ENCODE data around the gene INPP4B.
A peak's percentile ranks its signal among the peaks of the same experiment; 100 is the strongest.
"Not testable (repeated sequence)": the region's sequence is repeated elsewhere in the genome, so short reads cannot be mapped to it uniquely, and the experiment has no call there.

INPP4B gene

DNA sequence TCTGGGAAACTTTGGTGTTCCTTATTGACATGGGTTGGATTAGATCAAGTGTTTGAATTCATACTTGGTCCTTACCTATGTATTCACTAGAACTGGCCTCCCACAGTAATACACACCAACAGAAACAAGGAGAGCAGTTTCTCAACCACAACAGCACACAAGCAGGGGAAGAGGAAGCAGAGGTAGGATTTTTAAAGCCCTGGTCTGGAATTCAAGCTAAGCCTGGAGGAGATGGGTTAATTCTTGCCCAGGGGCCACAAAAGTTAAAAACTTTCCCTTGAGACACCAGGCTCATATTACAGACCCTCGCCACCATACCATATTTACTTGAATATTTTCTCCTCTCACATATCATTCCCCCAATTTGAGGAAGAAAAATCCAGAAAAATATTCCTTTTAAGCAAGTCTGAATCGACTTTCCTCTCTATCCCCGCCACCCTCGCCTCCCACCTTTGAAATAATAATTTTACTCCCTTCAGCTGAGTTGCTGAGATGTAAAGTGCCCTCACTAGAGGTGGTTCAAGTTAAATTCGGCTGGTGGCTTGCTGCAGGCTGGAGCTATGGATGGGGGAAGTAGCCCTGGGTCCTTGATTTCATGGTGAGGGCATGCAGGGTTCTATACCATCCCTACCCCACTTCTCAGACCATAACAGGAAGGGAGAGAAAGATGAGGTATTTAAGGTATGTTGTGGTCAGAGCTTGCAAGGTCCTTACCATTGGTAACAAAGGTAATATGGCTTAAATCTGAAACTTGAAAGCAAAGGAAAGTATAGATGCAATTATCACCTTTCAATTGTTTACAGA is 440.2 kb downstream of the INPP4B start:
- DNase-seq = peak in 1 of 4 experiments; percentile 1

DNA sequence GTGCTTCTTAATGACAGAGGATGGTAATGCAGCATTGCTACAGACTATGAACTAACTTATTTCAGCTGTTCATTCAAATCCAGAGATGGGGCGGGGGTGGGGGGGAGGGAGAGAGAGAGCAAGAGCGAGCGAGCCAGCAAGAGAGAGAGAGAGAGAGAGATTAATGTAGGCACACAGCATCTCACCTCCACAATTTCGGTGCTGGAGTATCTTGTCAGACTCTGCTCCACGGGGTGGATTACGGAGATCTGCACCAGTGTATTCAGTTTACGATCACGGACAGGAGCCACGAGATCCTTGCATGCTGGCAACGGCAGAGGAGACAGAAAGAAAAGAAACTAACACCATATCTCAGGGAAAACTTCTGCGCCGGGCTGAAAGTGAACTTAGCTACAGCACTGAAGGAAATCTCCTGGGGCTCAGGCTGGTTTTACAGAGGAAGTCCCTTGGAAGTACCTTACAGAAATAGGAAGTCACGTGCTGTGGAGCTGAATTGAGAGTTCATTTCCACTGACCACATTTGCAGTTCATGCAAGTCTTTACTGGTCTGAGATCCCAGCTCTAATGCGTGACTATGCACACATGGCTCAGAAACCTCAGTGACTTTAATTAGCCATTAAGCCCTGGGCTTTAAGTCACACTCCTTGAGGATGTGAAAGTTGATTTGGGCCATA is 440.9 kb downstream of the INPP4B start:
- DNase-seq = peak; percentile 6 to 25 (median 15)

DNA sequence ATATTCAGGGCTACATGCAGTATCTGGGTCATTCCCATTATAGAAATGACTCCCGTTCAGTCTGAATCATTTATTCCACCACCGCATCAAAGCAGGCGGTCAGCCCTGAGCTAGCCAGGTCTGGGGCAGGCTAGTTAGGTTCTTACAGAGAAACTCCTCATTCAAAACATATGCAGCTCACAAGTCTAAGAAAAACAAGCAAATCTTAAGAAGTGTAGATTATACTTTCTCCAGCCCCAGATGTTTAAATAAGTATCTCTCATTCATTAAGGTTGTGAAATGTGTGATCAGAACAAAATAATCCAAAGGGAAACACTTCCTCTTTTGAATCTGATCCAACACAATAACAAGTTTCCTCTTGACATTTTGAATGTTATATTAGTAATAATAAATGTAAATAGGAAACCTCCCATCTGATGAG is 441.9 kb downstream of the INPP4B start:
- no peak for DNase-seq

DNA sequence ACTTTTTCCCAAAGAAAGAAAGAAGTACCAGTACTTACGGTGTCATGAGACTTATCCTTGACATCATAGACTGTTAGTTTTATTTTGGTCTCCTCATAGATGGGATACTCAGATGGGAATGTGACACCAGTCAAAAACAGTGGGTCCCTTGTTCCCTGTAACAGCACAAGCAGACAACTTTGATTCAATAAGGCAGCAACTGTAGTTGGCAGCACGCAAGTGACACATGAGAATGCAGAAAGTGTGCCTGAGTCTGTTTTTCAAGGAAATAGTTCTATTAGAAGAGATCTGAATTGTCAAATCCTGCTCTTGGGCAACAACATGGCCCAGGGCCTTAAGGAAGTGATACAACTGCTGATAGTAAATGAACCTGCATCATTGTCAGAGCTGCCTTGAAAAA is 443.2 kb downstream of the INPP4B start:
- peak in 1 of 4 experiments; percentile 1 for DNase-seq

DNA sequence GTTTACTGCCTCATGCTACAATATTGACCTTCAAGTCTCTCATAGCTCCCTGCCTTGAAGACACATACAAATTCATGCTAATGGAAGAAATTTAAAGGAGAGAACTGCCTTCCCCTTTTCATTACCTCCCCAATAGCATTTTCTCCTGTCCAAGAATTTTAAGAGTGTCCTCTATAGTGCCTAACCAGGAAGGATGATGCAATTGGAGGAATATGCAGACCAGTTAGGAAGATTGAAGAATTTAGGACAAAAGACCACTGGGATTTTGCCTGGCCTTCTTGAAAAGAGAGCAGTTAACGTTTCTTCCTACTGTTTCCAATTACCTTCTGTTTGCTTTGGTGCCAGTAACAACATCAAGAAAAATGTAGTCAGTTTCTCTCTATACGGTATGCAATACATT is 443.9 kb downstream of the INPP4B start:
- DNase-seq = no peak

DNA sequence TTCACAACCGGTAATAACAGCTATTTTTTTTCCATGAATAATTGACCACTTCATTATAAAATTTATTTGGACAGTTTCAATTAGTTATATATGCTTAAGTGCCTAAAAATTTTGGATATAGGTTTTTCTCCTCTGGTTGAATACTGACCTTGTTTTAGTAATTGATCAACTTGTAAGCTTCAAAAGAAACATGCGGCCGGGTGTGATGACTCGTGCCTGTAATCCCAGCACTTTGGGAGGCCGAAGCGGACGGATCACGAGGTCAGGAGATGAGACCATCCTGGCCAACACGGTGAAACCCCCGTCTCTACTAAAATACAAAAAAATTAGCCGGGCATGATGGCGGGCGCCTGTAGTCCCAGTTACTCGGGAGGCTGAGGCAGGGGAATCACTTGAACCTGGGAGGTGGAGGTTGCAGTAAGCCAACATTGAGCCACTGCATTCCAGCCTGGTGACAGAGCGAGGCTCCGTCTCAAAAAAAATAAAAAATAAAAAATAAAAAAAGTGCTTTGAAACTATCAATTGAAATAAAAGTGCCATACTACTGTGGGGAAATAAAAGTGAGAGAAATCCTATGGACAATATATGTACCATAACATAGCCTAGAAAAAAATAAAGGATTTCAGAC is 448.6 kb downstream of the INPP4B start:
- not testable (repeated sequence) for DNase-seq

DNA sequence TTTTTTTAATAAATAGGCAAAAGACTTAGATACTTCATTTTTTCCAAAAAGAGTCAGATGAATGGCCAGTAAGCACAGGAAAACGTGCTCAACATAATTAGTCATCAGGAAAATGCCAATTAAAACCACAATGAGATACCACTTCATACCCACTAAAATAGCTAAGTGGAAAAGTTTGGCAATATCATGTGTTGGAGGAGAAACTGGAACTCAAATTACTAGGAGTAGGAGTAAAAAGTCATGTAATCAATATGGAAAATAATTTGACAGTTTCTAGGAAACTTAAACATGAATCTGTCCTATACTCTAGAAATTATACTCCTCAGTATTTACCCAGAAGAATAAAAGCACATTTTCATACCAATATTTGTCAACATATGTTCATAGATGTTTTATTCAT is 449.8 kb downstream of the INPP4B start:
- DNase-seq = no peak

DNA sequence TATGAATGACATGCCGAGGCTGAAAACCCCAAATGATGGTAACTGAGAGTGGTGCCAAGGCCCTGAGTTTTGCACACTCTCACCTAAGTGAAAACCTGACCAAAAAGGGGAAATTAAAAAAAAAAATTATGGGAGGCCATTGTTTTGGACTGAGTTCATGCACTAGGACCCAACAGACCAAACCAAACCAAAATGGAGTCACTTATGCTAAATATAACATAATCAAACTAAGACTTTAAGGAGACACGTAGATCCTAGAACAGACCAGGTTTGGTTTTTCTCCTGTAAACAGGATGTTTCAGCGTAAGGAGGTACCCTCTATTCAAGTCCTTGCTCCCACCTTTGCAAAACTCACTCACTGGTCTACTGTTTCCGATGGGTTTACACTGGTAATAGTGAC is 453.0 kb downstream of the INPP4B start:
- no peak for DNase-seq

DNA sequence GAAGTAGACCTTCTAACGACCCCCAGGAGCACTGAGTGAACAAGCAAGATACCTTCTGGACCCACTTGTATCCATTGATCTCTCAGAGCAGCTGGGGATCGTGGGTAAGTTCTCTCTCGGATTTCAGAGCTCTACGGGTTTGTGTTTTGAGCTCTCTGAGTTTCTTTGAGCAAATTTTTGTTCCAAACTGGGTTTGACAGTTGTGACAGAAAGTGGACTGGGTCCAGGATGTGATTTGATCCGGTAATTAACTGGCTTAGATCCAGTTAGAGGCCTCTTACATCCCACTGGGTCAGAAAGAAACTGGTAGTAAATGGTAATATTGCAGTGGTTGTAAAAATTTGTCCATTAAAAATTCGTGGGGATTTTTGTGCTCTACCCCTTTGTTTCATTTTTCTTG is 459.2 kb downstream of the INPP4B start:
- DNase-seq = no peak

DNA sequence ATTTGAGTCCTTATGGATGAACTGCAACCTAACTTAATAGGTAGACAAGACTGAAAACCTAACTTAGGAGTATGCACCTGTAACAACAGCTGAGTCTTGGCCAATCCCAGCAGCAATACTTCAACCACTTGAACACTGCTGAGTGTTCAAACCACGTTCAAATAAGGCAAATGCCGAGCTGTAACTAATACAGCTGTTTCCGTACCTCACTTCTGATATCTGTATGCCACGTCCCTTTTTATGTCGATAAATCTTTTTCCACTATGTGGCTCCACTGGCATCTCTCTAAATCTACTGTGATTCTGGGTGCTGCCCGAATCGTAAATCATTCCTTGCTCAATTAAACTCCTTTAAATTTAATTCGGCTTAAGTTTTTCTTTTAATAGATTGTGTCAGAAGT is 459.7 kb downstream of the INPP4B start:
- no peak for DNase-seq

DNA sequence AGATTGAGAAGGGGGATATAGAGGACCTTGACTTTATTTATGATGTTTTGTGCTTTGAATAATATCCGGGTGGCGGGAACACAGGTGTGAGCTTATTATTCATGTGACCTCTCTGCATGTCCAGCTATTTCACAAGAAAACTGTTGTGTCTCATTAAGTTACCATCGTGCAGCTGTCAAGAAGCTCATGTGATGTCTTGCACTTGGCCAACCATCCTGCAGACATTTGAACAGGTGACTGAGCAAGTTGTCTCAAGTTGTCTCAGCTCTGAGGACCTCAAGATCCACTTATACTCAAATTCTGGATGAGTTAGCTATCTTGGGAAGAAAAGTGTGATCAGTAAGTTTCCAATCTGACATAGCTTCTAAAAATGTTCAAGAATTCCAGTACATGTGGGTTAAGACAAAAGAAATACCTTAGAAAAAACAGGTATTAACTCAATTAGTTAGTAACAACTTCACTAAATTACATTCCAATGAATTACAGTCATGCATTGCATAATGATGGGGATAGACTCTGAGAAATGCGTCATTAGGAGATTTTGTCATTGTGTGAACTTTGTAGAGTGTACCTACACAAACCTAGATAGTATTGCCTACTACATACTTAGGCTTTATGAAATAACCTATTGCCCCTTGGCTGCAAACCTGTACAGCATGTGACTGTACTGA is 462.2 kb downstream of the INPP4B start:
- DNase-seq = no peak

DNA sequence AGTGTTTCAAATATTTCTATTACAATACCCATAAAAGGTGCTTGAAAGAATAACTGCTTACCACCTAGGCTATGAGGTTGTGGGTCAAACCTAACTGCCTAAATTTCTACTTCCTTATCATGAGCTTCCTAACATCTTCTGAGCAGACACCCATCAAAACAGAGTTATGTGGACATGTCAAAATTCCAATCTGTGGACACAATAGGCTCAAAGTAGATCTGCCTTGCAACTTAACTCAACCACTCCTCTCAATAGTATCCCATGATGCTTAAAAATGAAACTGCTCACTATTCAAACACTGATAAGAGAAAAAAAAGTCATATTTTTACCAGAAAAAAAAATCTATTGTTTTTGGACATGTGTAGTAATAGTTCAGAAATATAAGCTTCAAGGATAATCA is 462.7 kb downstream of the INPP4B start:
- no peak for DNase-seq

DNA sequence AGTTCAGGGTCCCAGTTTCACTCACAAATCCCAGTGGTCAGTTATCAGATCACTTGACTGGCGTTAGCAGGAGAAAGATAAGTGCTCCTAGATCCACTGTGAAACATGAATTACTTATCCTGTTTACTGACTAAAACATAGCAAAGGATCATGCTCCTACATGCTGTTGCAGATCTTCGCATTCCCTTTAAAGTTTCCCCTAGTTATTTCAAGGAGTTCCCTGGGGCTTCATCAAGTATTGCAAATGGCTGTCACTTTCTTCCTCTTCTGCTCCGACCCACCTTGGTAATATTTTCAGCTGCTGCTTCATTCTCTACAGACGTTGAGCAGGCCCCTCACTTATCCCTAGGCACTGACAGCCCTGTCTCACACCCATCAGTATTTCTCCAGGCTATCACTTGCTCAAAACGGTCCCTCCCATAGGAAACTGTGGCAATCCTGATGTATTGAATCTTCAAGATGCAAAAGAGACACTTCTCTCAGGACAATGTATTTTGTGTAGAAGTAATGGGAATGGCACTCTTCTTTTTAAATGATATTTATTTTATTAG is 466.0 kb downstream of the INPP4B start:
- no peak for DNase-seq

DNA sequence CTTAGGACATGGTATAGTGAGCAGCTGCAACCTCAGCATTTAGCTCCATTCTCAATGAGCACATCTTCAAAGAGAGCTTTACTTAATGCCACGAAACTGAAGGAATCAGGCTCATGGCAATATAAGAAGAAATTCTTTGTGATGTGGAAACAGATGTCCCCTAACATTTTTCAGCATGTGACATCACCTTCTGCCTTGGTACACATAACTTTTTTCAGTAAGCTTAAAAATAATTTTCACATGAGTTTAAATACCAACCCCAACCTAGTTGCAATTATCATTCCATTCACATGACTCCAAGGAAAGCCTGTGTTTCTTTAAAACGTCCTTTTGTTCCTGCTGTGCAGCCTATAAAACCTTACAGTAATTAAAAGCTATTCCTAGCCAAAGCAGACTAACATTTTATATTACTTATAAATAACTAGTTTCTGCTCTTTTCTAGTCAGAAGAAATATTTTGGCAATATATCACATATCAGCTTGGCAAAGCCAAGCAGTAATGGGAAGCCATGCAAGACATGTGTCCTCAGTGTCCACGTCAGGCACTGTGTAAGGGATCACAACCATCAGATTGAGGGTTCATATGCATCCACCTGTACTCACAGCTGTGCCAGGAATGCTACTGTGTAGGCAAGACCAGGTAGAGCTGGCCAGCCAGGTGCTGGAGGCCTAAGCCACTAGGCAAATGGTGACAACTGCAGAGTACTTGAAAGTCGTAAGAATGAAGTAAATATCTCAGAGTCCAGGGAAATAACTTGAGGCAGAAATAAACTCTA is 466.6 kb downstream of the INPP4B start:
- DNase-seq = no peak

DNA sequence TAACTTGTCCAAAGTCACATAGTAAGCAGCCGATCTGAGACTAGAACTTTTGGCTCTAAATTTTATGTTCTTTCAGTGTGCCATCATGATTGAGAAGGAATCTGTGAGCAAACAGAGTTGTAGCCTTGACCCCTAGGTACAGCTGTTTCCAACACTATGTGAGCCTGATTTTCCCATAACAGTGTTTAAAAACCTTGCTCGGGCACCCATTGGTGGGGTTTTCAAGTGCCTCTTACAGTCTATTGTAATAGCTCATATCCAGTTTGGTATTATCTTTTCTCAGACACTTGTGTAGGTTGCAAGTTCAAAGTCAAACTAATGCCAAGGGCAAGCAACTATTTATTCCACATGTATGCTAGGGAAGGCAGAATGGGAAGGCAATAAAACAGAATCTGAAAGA is 467.9 kb downstream of the INPP4B start:
- DNase-seq = no peak

DNA sequence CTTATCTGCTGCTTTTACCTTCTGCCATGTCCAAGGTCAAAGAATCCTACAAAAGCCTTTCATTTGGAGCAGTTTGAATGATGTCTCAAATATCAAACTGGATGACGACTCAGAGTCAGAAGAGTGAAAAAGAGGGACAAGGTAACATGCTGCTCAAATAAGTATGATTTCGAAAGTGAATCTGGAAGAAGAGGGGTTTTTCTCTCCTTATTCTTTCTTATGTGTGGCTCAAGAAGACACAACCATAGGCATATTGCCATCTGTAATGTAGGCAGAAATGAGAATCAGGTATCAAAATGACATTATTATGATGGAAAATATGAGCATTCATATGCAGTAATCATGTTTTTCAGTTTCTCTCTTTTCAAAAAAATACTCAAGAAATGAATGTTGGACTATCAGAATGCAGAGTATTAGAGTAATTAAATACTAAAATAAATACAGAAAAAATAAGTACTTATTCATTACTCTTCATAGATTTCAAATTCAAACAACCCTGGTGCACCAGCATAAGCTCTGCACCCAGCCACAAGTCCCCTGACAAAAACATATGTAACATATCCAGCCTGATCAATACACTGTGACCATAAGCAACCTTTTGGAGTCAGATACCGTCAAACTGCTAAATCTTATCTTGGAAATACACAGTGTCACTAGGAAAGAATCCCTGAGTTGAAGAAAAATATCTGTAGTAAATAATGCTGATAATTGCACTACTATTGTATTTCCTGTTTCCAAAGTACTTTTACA is 468.6 kb downstream of the INPP4B start:
- no peak for DNase-seq

DNA sequence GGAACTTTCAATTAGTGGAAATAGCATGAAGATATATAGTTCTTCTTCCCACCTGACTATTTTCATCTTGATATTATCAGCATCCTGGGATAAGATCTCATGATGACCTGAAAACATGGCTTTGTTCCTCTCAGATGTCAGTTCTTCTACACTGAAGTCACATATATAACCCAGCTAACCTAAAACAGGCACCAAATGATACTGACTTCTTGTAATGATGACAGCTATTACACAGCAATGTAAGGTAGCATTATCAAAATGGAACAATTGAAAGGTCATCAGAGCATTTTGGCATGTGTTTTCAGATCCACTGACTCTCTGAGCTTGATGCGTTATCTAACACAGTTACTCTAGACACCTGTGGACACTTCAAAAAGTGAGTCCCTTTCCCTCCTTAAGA is 469.9 kb downstream of the INPP4B start:
- no peak for DNase-seq

DNA sequence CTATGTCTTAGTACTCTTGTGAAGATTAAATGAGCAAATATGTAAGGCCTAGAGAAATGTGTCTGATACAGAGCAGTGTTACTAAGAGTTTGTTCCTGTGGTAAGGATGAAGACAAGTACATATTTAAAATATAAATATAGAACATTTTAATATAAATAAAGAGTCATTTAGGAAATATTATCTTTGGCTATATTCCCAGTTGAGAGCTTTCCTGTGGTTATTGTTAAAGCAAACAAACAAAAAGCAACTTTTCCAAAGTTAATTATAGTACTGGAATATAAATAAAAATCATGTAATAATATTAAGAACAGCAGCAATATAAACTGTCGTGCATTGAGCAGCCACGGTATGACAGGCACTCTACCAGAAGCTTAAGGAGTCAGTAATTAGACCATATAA is 472.5 kb downstream of the INPP4B start:
- no peak for DNase-seq

DNA sequence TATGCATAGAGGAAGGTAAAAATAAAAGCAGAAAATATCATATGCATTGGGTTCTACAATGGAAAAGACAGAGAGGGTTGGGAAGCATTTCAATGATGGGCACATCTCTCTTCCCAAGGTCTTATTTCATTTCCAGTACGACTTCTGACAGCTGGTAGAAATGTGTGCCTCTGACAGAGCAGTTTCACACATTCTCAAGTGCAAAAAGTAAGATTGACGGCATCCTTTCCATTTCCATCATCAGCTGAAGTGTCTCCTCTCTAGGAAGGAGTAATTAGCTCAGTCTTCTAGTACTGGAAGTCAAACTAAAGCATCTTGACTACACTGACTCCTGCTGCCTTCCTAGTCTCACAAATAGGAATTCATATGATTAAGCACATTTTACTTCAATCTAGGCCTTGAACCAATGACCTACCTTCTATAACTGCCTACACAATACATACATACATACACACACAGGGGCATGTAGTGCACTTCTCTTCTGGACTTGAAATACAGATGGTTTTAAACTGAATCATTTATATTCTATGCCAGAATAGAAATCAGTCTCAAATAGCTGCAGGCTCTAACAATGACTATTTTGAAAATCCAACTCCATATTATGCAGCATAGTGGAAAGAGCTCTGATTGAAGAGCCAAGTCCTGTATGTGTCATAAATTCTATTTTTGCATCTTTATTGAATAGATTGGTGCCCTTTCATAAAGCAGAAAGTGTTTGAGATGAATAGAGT is 473.4 kb downstream of the INPP4B start:
- DNase-seq = no peak

DNA sequence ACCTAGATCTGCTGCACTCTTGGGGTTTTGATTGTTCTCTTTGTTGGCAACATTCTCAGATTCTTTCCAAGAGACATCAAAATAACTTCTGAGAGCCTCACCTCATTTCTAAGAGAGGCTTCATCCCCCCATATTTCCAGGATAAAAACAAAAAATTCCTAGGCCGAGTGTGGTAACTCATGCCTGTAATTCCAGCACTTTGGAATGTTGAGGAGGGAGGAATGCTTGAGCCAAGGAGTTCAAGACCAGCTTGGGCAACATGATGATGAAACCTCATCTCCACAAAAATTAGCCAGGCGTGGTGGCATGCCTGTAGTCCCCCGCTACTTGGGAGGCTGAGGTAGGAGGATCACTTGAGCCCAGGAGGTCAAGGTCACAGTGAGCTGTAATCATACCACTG is 477.0 kb downstream of the INPP4B start:
- no peak for DNase-seq
